Measurements from ENCODE around the gene PARP6. TPM values are rescaled to one million over a fixed set of nuclear protein-coding genes. Genes with fewer than 3 reads are reported as not detected.

Gene PARP6
- total and polyA plus RNA-seq, 2 of the 8 experiments (the other 6 are each of a cell fraction or from before 2014, with no cell fraction given), result 39.8 to 45.3 TPM

DNA sequence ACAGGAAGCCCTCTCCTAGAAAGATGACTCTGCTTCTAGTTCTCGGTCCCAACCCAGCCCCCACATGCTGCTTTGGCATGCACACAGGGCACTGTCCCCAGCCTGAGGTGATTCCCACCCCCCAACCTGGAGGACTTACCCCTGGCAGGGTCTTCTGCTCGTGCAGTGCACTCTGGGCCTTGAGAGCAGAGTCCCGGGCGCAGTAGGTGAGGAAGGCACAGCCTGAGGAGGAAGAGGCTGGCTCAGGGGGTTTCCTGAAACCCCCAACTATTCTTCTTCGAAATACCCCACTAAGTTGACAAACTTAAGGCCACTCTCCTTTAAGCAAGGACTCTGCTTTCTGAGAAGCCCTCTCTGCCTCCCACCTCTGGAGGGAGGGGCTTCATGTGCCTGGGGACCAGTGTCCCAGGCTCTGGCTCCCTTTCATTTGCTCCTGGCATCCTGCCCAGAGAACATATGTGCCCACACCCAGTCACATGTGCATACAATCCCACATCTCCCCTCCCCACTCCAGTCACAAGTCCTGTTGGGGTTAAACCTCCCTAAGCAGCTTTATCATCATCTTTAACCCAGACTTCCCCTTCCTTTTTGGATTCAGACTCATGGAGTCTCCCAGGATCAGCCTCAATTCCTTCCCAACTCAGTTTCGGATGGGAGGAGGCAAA, 43.5 kb upstream of the PARP6 start:
- Histone ChIP-seq H3K56ac (replicated peaks; ENCODE audit: insufficient read length, low read depth, low read length) (no peak overlapping the region), H2BK20ac (ENCODE audit: low read length) (no peak overlapping the region), H3K79me1 (ENCODE audit: low read depth, low read length) (no peaks in the 10 kb centered on the region), H2AFZ (ENCODE audit: low read length) (no peak overlapping the region), H2BK120ac (replicated peaks; ENCODE audit: low read depth, low read length) (no peak overlapping the region), H3K27ac (ENCODE audit: low read depth, low read length) (no peak overlapping the region), H3K9ac (replicated peaks in 1 of 4; ENCODE audit: extremely low read depth in 1 of 4, low read depth in 3 of 4, low read length in 3 of 4) (no peak overlapping the region), H3K23ac (ENCODE audit: insufficient read length) (no peak overlapping the region), H2BK12ac (ENCODE audit: low read depth, low read length) (no peak overlapping the region), H3K36me3 (ENCODE audit: control insufficient read depth in 2 of 4, insufficient read depth in 4 of 4, low read length in 3 of 4) (no peaks in the 10 kb centered on the region), H3K23me2 (ENCODE audit: low read depth, low read length) (peaks cover 4% of the 10 kb centered on the region), H4K8ac (ENCODE audit: extremely low read depth, insufficient read depth, low read length) (no peak overlapping the region), H3K27me3 (replicated peaks in 1 of 4; ENCODE audit: control insufficient read depth in 3 of 4, extremely low read depth in 1 of 4, insufficient read depth in 3 of 4, low read length in 3 of 4) (peaks cover 5 to 26% (median 21%) of the 10 kb centered on the region in 4 experiments), H3K14ac (ENCODE audit: insufficient read length) (no peak overlapping the region), H3K79me2 (ENCODE audit: control insufficient read depth in 1 of 2, insufficient read depth in 2 of 2, low read length in 2 of 2) (no peaks in the 10 kb centered on the region), H3K4ac (replicated peaks; ENCODE audit: insufficient read length, low read depth, low read length) (no peak overlapping the region), H2AK5ac (ENCODE audit: low read depth, low read length) (no peak overlapping the region), H3K4me1 (replicated peaks in 1 of 4; ENCODE audit: control insufficient read depth in 3 of 4, insufficient read depth in 4 of 4, low read length in 3 of 4) (peaks cover 0 to 4% (median 0%) of the 10 kb centered on the region in 4 experiments; a peak in 1 of 7 replicates), H3K4me3 (ENCODE audit: extremely low read depth in 1 of 4, insufficient read depth in 2 of 4, low read depth in 3 of 4, low read length in 4 of 4) (no peak overlapping the region), H4K20me1 (replicated peaks in 1 of 2; ENCODE audit: control insufficient read depth in 1 of 2, insufficient read depth in 2 of 2, low read length in 2 of 2) (peaks cover 2 to 6% of the 10 kb centered on the region in 2 experiments), H2BK15ac (ENCODE audit: low read length) (no peak overlapping the region), H3K9me3 (ENCODE audit: insufficient read depth in 2 of 2, low read depth in 1 of 2, low read length in 1 of 2) (no peaks in the 10 kb centered on the region), H2BK5ac (ENCODE audit: low read depth, low read length) (no peak overlapping the region), H4K5ac (ENCODE audit: insufficient read length, low read depth, low read length) (no peak overlapping the region), H3K4me2 (ENCODE audit: insufficient read depth in 1 of 2, low read depth in 2 of 2, low read length in 2 of 2) (no peak overlapping the region), H3K18ac (ENCODE audit: extremely low read depth, low read length) (no peak overlapping the region), H4K91ac (replicated peaks; ENCODE audit: insufficient read length, low read length) (no peak overlapping the region)
- DNase-seq (ENCODE audit: low read depth in 1 of 2, low spot score in 2 of 2), result peak in 1 of 2 experiments; percentile 23
- FAIRE-seq, result no peak
- 79% methylated on average over 6 of the region's 6 CpGs; no CpG with 5 or more reads in 1 of the 2 experiments for WGBS, 2 experiments (ENCODE audit: extremely low coverage in 1 of 2, insufficient coverage in 1 of 2, insufficient read length in 1 of 2, insufficient replicate concordance in 2 of 2, low coverage in 1 of 2, low lambda C conversion rate in 2 of 2, missing lambda C conversion rate in 1 of 2)
- ChIA-PET CTCF (ENCODE audit: partially characterized antibody) (no interaction called here), POLR2A (ENCODE audit: partially characterized antibody) (no interaction called here)
- TF ChIP-seq CBX8 (IDR thresholded peaks at IDR 0.05; ENCODE audit: borderline replicate concordance, low read depth, low read length), result no peak
- no peak for TF ChIP-seq EP300 (IDR thresholded peaks at IDR 0.05; ENCODE audit: borderline replicate concordance in 1 of 2, low read depth in 2 of 2, low read length in 2 of 2)
- TF ChIP-seq GABPA (IDR thresholded peaks at IDR 0.05; ENCODE audit: borderline replicate concordance, insufficient read depth, low read length), result no peak
- no peak for TF ChIP-seq SIN3A (conservative IDR thresholded peaks at IDR 0.05 in 1 of 2, IDR thresholded peaks at IDR 0.05 in 1 of 2; ENCODE audit: low read depth in 1 of 2, low read length in 2 of 2)
- no peak for TF ChIP-seq HDAC6 (IDR thresholded peaks at IDR 0.05; ENCODE audit: low read depth, low read length)
- TF ChIP-seq TEAD4 (IDR thresholded peaks at IDR 0.05; ENCODE audit: low read depth, low read length), result no peak
- TF ChIP-seq HDAC2 (IDR thresholded peaks at IDR 0.05; ENCODE audit: borderline replicate concordance in 1 of 2, low read depth in 2 of 2, low read length in 2 of 2), result no peak
- no peak for TF ChIP-seq SP1 (IDR thresholded peaks at IDR 0.05; ENCODE audit: low read depth, low read length)
- no peak for TF ChIP-seq NANOG (IDR thresholded peaks at IDR 0.05; ENCODE audit: insufficient read depth, low read depth, low read length, poor library complexity, severe bottlenecking)
- TF ChIP-seq, protein P1, sequence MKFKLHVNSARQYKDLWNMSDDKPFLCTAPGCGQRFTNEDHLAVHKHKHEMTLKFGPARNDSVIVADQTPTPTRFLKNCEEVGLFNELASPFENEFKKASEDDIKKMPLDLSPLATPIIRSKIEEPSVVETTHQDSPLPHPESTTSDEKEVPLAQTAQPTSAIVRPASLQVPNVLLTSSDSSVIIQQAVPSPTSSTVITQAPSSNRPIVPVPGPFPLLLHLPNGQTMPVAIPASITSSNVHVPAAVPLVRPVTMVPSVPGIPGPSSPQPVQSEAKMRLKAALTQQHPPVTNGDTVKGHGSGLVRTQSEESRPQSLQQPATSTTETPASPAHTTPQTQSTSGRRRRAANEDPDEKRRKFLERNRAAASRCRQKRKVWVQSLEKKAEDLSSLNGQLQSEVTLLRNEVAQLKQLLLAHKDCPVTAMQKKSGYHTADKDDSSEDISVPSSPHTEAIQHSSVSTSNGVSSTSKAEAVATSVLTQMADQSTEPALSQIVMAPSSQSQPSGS (IDR thresholded peaks at IDR 0.05; ENCODE audit: low read length), result no peak

All from H1 (cell line).